ENCODE measurements around the gene PLCL2.

The PLCL2 gene

GRCh38 chr3:16877911-16878310 lies 6.8 kb upstream of the PLCL2 start:
- Mint-ChIP-seq H3K4me1 (no peaks in the 10 kb centered on the region), H3K27me3 (peaks cover under 1% of the 10 kb centered on the region), H3K9me3 (no peaks in the 10 kb centered on the region), H3K36me3 (ENCODE audit: low read depth) (no peaks in the 10 kb centered on the region), H3K27ac (no peak overlapping the region), H3K4me3 (no peak overlapping the region)
- ATAC-seq: no peak
- DNase-seq: no peak

- Mint-ChIP-seq H3K27me3 (no peaks in the 10 kb centered on the region), H3K4me3 (no peak overlapping the region), H3K4me1 (peaks cover 8% of the 10 kb centered on the region), H3K9me3 (no peaks in the 10 kb centered on the region), H3K27ac (no peak overlapping the region), H3K36me3 (ENCODE audit: low read depth) (no peaks in the 10 kb centered on the region)
- DNase-seq: no peak
- ATAC-seq: no peak
Observed at GRCh38 chr3:16881896-16882630, 2.7 kb upstream of the PLCL2 start.

- Mint-ChIP-seq H3K4me3 (peak overlapping the region; percentile 66), H3K4me1 (peaks cover 19% of the 10 kb centered on the region), H3K27ac (peak overlapping the region; percentile 25), H3K27me3 (no peaks in the 10 kb centered on the region), H3K36me3 (ENCODE audit: low read depth) (no peaks in the 10 kb centered on the region), H3K9me3 (no peaks in the 10 kb centered on the region)
- ATAC-seq (no peak), DNase-seq (no peak)
Observed at GRCh38 chr3:16883057-16883722, 1.6 kb upstream of the PLCL2 start.

- peak overlapping the region; percentile 25 for H3K27ac Mint-ChIP-seq
- no peaks in the 10 kb centered on the region for H3K36me3 Mint-ChIP-seq (ENCODE audit: low read depth)
- peak overlapping the region; percentile 66 for H3K4me3 Mint-ChIP-seq
- H3K4me1 Mint-ChIP-seq: peaks cover 21% of the 10 kb centered on the region
- ATAC-seq: no peak
- no peak for DNase-seq
- no peaks in the 10 kb centered on the region for H3K9me3 Mint-ChIP-seq
- no peaks in the 10 kb centered on the region for H3K27me3 Mint-ChIP-seq
Observed at GRCh38 chr3:16883723-16884083, 1.1 kb upstream of the PLCL2 start.

- ATAC-seq (peak; percentile 64), DNase-seq (peak; percentile 87)
- Mint-ChIP-seq H3K27ac (peak overlapping the region; percentile 82), H3K4me3 (peak overlapping the region; percentile 82), H3K9me3 (no peaks in the 10 kb centered on the region), H3K27me3 (no peaks in the 10 kb centered on the region), H3K4me1 (peaks cover 25% of the 10 kb centered on the region), H3K36me3 (ENCODE audit: low read depth) (no peaks in the 10 kb centered on the region)
Observed at GRCh38 chr3:16884084-16884747, 539 bp upstream of the PLCL2 start.

- no peak for DNase-seq
- H3K4me1 Mint-ChIP-seq: peaks cover 40% of the 10 kb centered on the region
- H3K27me3 Mint-ChIP-seq: no peaks in the 10 kb centered on the region
- peak overlapping the region; percentile 90 for H3K4me3 Mint-ChIP-seq
- H3K27ac Mint-ChIP-seq: peak overlapping the region; percentile 82
- no peaks in the 10 kb centered on the region for H3K36me3 Mint-ChIP-seq (ENCODE audit: low read depth)
- no peaks in the 10 kb centered on the region for H3K9me3 Mint-ChIP-seq
- peak; percentile 58 for ATAC-seq
Observed at GRCh38 chr3:16885593-16886302, 993 bp downstream of the PLCL2 start.

GRCh38 chr3:16886303-16886683 lies 1.5 kb downstream of the PLCL2 start:
- peaks cover 46% of the 10 kb centered on the region for H3K4me1 Mint-ChIP-seq
- no peak for DNase-seq
- peak overlapping the region; percentile 82 for H3K27ac Mint-ChIP-seq
- peak overlapping the region; percentile 90 for H3K4me3 Mint-ChIP-seq
- no peaks in the 10 kb centered on the region for H3K9me3 Mint-ChIP-seq
- no peaks in the 10 kb centered on the region for H3K27me3 Mint-ChIP-seq
- no peaks in the 10 kb centered on the region for H3K36me3 Mint-ChIP-seq (ENCODE audit: low read depth)
- no peak for ATAC-seq

GRCh38 chr3:16887130-16887529 lies 2.4 kb downstream of the PLCL2 start:
- Mint-ChIP-seq H3K36me3 (ENCODE audit: low read depth) (no peaks in the 10 kb centered on the region), H3K9me3 (no peaks in the 10 kb centered on the region), H3K27ac (peak overlapping the region; percentile 82), H3K4me1 (peaks cover 54% of the 10 kb centered on the region), H3K4me3 (peak overlapping the region; percentile 90), H3K27me3 (no peaks in the 10 kb centered on the region)
- DNase-seq (no peak), ATAC-seq (no peak)

GRCh38 chr3:16888356-16888755 lies 3.6 kb downstream of the PLCL2 start:
- peak overlapping the region; percentile 90 for H3K4me3 Mint-ChIP-seq
- H3K9me3 Mint-ChIP-seq: no peaks in the 10 kb centered on the region
- H3K27ac Mint-ChIP-seq: peak overlapping the region; percentile 82
- H3K36me3 Mint-ChIP-seq (ENCODE audit: low read depth): no peaks in the 10 kb centered on the region
- no peak for ATAC-seq
- H3K4me1 Mint-ChIP-seq: peaks cover 66% of the 10 kb centered on the region
- no peak for DNase-seq
- no peaks in the 10 kb centered on the region for H3K27me3 Mint-ChIP-seq

- H3K9me3 Mint-ChIP-seq: no peaks in the 10 kb centered on the region
- H3K4me1 Mint-ChIP-seq: peaks cover 70% of the 10 kb centered on the region
- no peaks in the 10 kb centered on the region for H3K36me3 Mint-ChIP-seq (ENCODE audit: low read depth)
- no peak for DNase-seq
- peak overlapping the region; percentile 90 for H3K4me3 Mint-ChIP-seq
- ATAC-seq: peak; percentile 52
- H3K27me3 Mint-ChIP-seq: no peaks in the 10 kb centered on the region
- peak overlapping the region; percentile 82 for H3K27ac Mint-ChIP-seq
Observed at GRCh38 chr3:16888785-16889607, 4.2 kb downstream of the PLCL2 start.

GRCh38 chr3:16890597-16891333 lies 6.0 kb downstream of the PLCL2 start:
- H3K36me3 Mint-ChIP-seq (ENCODE audit: low read depth): no peaks in the 10 kb centered on the region
- peaks cover 79% of the 10 kb centered on the region for H3K4me1 Mint-ChIP-seq
- H3K4me3 Mint-ChIP-seq: no peak overlapping the region
- no peak for DNase-seq
- H3K27ac Mint-ChIP-seq: peak overlapping the region; percentile 33
- H3K27me3 Mint-ChIP-seq: no peaks in the 10 kb centered on the region
- ATAC-seq: no peak
- no peaks in the 10 kb centered on the region for H3K9me3 Mint-ChIP-seq

GRCh38 chr3:16893618-16894200 lies 9.0 kb downstream of the PLCL2 start:
- H3K36me3 Mint-ChIP-seq (ENCODE audit: low read depth): no peaks in the 10 kb centered on the region
- no peak overlapping the region for H3K27ac Mint-ChIP-seq
- no peaks in the 10 kb centered on the region for H3K9me3 Mint-ChIP-seq
- DNase-seq: no peak
- H3K4me3 Mint-ChIP-seq: no peak overlapping the region
- no peak for ATAC-seq
- peaks cover 87% of the 10 kb centered on the region for H3K4me1 Mint-ChIP-seq
- no peaks in the 10 kb centered on the region for H3K27me3 Mint-ChIP-seq

- Mint-ChIP-seq H3K4me3 (no peak overlapping the region), H3K27ac (peak overlapping the region; percentile 75)
Observed at GRCh38 chr3:16896094-16896627, 11.4 kb downstream of the PLCL2 start.

More at GRCh38 chr3:16896094-16896627, 11.4 kb downstream of the PLCL2 start:
- no peak for DNase-seq
- ATAC-seq: no peak
- H3K36me3 Mint-ChIP-seq (ENCODE audit: low read depth): peaks cover 2% of the 10 kb centered on the region
- no peaks in the 10 kb centered on the region for H3K9me3 Mint-ChIP-seq
- peaks cover 88% of the 10 kb centered on the region for H3K4me1 Mint-ChIP-seq
- no peaks in the 10 kb centered on the region for H3K27me3 Mint-ChIP-seq

Data from activated naive CD8-positive, alpha-beta T cell treated with anti-CD3 and anti-CD28 coated beads, Interleukin-2, amount 50 U/mL, for 24 hours (primary cell).